DND-41 (cell line): Measurements from ENCODE around the gene SKAP1.

Experiments
- ATAC-seq: fragments of 200-7000 bp; cut with Tn5 transposase; 3 replicates; pipeline ENCODE4 v1.9.1; 2021; ENCODE audit warnings: low read depth; ENCODE audit not compliant: insufficient read depth
- DNase-seq: peaks from one replicate; pipeline ENCODE4 v3.0.0-alpha.2; 2020
- H2AFZ ChIP-seq: 2 replicates; pipeline ENCODE4 v1.6.0; 2012; ENCODE audit warnings: low read depth, low read length
- H3K27ac ChIP-seq: 2 replicates; pipeline ENCODE4 v1.5.1; 2012; ENCODE audit warnings: low read length, inconsistent platforms
- H3K27me3 ChIP-seq: fragments of 200-600 bp; sonication (generic); 2 replicates; pipeline ENCODE4 v1.6.0; 2012; ENCODE audit warnings: low read length, mild to moderate bottlenecking, inconsistent platforms; ENCODE audit not compliant: insufficient read depth, poor library complexity
- H3K36me3 ChIP-seq: 2 replicates; pipeline ENCODE4 v1.5.1; 2012; ENCODE audit warnings: low read length, inconsistent platforms; ENCODE audit not compliant: insufficient read depth
- H3K4me1 ChIP-seq: 2 replicates; pipeline ENCODE4 v1.5.1; 2012; ENCODE audit warnings: mild to moderate bottlenecking, low read length; ENCODE audit not compliant: insufficient read depth
- H3K4me2 ChIP-seq: 2 replicates; pipeline ENCODE4 v1.6.0; 2012; ENCODE audit warnings: mild to moderate bottlenecking, moderate library complexity, low read length, inconsistent platforms; ENCODE audit not compliant: insufficient read depth
- H3K4me3 ChIP-seq, 2 experiments: fragments of 200-600 bp in 1 of 2; shearing (Covaris generic) in 1 of 2; 2 replicates each; pipeline ENCODE4 v1.5.1; 2012 to 2016; ENCODE audit warnings: inconsistent platforms in 2 of 2, low read length in 2 of 2, mild to moderate bottlenecking in 2 of 2, low read depth in 1 of 2, moderate library complexity in 1 of 2
- H3K79me2 ChIP-seq: 2 replicates; pipeline ENCODE4 v1.6.0; 2012; ENCODE audit warnings: low read length, inconsistent platforms; ENCODE audit not compliant: insufficient read depth
- H3K9ac ChIP-seq: 2 replicates; pipeline ENCODE4 v1.6.0; 2012; ENCODE audit warnings: low read depth, mild to moderate bottlenecking, inconsistent platforms, low read length, moderate library complexity
- H3K9me3 ChIP-seq: 2 replicates; pipeline ENCODE4 v1.5.1; 2012; ENCODE audit warnings: low read length, moderate library complexity, mild to moderate bottlenecking, inconsistent platforms; ENCODE audit not compliant: insufficient read depth, severe bottlenecking
- H4K20me1 ChIP-seq: 2 replicates; pipeline ENCODE4 v1.6.0; 2012; ENCODE audit warnings: low read length; ENCODE audit not compliant: insufficient read depth
- EZH2 ChIP-seq: IDR thresholded peaks from 3 replicates; pipeline ENCODE4 v1.6.1; 2012; ENCODE audit warnings: borderline replicate concordance, low read depth, mild to moderate bottlenecking, moderate library complexity, low read length, inconsistent platforms; ENCODE audit not compliant: severe bottlenecking
- TF ChIP-seq, protein P1 (sequence below): IDR thresholded peaks from 2 replicates; pipeline ENCODE4 v1.5.1; 2012; ENCODE audit warnings: borderline replicate concordance, low read length, moderate library complexity, mild to moderate bottlenecking; ENCODE audit not compliant: poor library complexity, severe bottlenecking; ENCODE audit errors: extremely low read depth

SKAP1 gene

DNA sequence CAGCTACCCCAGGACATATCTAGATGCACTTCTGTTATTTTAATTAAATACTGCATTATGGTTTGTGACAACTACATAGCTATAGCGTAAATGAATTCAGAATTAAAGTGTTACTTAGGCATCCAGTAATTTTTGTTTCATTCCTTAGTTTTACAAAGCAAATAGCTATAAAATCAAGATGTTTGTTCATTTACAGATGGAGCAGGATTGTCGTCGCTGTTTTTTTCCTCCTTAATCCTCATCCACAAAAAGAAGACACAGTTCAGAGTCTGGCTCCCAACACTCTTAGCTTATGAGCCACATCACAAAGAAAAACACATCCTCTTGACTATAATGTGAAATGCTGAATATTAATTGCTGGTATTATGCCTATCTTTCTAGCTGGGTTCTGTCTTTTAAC, 278.8 kb downstream of the SKAP1 start:
- H3K9ac ChIP-seq = no peak overlapping the region
- 0 out of 2 replicates have a peak, but pooled peaks cover 3% of the 10 kb centered on the region for H4K20me1 ChIP-seq
- no peak overlapping the region for H2AFZ ChIP-seq
- ATAC-seq (no peak), DNase-seq (no peak)
- H3K79me2 ChIP-seq = no peaks in the 10 kb centered on the region
- H3K4me2 ChIP-seq = no peak overlapping the region
- H3K4me1 ChIP-seq = no peaks in the 10 kb centered on the region
- no peaks in the 10 kb centered on the region for H3K36me3 ChIP-seq
- peaks cover 67% of the 10 kb centered on the region for H3K27me3 ChIP-seq
- H3K9me3 ChIP-seq = no peaks in the 10 kb centered on the region
- no peak for TF ChIP-seq EZH2
- TF ChIP-seq, protein P1, sequence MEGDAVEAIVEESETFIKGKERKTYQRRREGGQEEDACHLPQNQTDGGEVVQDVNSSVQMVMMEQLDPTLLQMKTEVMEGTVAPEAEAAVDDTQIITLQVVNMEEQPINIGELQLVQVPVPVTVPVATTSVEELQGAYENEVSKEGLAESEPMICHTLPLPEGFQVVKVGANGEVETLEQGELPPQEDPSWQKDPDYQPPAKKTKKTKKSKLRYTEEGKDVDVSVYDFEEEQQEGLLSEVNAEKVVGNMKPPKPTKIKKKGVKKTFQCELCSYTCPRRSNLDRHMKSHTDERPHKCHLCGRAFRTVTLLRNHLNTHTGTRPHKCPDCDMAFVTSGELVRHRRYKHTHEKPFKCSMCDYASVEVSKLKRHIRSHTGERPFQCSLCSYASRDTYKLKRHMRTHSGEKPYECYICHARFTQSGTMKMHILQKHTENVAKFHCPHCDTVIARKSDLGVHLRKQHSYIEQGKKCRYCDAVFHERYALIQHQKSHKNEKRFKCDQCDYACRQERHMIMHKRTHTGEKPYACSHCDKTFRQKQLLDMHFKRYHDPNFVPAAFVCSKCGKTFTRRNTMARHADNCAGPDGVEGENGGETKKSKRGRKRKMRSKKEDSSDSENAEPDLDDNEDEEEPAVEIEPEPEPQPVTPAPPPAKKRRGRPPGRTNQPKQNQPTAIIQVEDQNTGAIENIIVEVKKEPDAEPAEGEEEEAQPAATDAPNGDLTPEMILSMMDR = no peak
- H3K27ac ChIP-seq = no peak overlapping the region
- H3K4me3 ChIP-seq = no peak overlapping the region

DNA sequence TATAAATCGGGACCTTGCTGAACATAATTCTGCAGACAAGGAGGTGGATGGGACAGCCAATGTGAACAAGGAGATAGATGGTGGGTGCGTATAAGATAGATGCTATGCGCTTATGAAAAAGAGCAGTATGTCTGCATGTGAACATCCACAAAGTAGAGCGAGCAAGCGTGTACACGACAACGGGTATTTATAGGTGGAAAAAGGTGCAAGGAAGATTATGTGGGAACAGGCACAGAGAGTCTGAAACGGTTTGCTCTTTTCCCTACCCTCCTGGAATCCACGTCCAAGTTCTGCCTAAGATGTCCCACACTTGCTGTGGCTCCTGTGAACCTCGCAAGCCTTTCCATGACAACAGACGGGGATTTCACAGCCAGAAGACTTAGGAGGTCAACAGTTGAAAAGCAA, 279.4 kb downstream of the SKAP1 start:
- no peak for DNase-seq
- peaks cover 66% of the 10 kb centered on the region for H3K27me3 ChIP-seq
- H3K27ac ChIP-seq = no peak overlapping the region
- no peaks in the 10 kb centered on the region for H3K79me2 ChIP-seq
- H3K4me2 ChIP-seq = no peak overlapping the region
- H3K4me3 ChIP-seq = no peak overlapping the region
- H2AFZ ChIP-seq = no peak overlapping the region
- H3K36me3 ChIP-seq = no peaks in the 10 kb centered on the region
- TF ChIP-seq, protein P1 = no peak
- TF ChIP-seq EZH2 = no peak
- no peak for ATAC-seq
- no peaks in the 10 kb centered on the region for H3K4me1 ChIP-seq
- 0 out of 2 replicates have a peak, but pooled peaks cover 3% of the 10 kb centered on the region for H4K20me1 ChIP-seq
- no peak overlapping the region for H3K9ac ChIP-seq
- no peaks in the 10 kb centered on the region for H3K9me3 ChIP-seq

DNA sequence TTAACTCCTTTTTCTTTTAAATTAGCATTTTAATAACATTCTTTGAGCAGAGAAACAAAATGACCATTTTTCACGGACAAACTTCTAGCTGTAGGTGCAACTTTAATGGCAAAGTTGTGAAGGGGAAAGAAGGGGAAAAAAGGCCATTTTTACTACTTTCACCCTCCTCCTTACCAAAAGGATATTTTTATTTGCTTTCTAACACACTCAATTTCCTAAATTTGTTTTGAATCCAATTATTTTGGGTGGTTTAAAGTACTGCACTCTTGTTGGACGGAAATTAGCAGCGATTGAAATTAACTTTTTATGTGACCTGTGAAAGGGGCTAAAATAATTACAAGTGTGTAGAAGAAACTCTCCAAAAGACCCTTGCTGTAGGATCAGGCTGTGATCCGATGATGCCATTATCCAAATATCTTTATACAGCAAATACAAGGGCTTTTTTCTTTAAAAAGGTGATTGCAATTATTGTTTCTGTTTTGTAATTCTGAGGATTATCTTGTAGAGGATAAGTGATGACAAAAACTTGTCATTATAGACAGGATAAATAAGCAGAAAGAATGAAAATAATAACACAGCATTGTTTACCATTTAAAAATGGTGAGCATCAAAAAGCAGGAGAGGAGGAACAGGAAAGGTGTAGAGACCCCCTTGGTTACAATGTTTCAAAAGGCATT, 280.1 kb downstream of the SKAP1 start:
- no peaks in the 10 kb centered on the region for H3K9me3 ChIP-seq
- no peaks in the 10 kb centered on the region for H3K4me1 ChIP-seq
- H3K27ac ChIP-seq = no peak overlapping the region
- no peak overlapping the region for H3K4me3 ChIP-seq
- H3K9ac ChIP-seq = no peak overlapping the region
- no peak overlapping the region for H2AFZ ChIP-seq
- TF ChIP-seq, protein P1 = no peak
- no peak for TF ChIP-seq EZH2
- no peaks in the 10 kb centered on the region for H3K79me2 ChIP-seq
- H4K20me1 ChIP-seq = 0 out of 2 replicates have a peak, but pooled peaks cover 3% of the 10 kb centered on the region
- ATAC-seq (no peak), DNase-seq (no peak)
- peaks cover 69% of the 10 kb centered on the region for H3K27me3 ChIP-seq
- no peaks in the 10 kb centered on the region for H3K36me3 ChIP-seq
- H3K4me2 ChIP-seq = no peak overlapping the region
